Neural cell (in vitro differentiated cells): ENCODE results near the gene NEURL2. TPM values are rescaled to one million over a fixed set of nuclear protein-coding genes. Genes with fewer than 3 reads are reported as not detected.

ENCODE experiments used
- H2AFZ ChIP-seq: fragments of 200-600, 300-800 bp; sonication (generic), shearing (Covaris generic); 2 replicates; pipeline ENCODE4 v1.6.0; 2014; ENCODE audit warnings: low read depth, mild to moderate bottlenecking, antibody characterized with exemption, low read length, moderate library complexity
- H3F3A ChIP-seq: fragments of 200-600 bp; shearing (Covaris generic); 2 replicates; pipeline ENCODE4 v1.6.1; 2016; ENCODE audit warnings: mild to moderate bottlenecking, moderate library complexity, mixed read lengths, antibody characterized with exemption, low read length; ENCODE audit not compliant: insufficient read depth, poor library complexity, severe bottlenecking
- H3K27ac ChIP-seq: fragments of 200-600, 300-800 bp; sonication (generic), shearing (Covaris generic); 2 replicates; pipeline ENCODE4 v1.5.1; 2014; ENCODE audit warnings: mild to moderate bottlenecking, low read length, moderate library complexity
- H3K27me3 ChIP-seq: fragments of 300-800, 200-600 bp; sonication (generic), shearing (Covaris generic); 2 replicates; pipeline ENCODE4 v1.6.0; 2014; ENCODE audit warnings: mild to moderate bottlenecking, low read depth, low read length, moderate library complexity; ENCODE audit not compliant: insufficient read depth
- H3K36me3 ChIP-seq: fragments of 300-800, 200-600 bp; sonication (generic), shearing (Covaris generic); 2 replicates; pipeline ENCODE4 v1.5.1; 2014; ENCODE audit warnings: mild to moderate bottlenecking, antibody characterized with exemption, low read length, moderate library complexity; ENCODE audit not compliant: insufficient read depth
- H3K4me2 ChIP-seq: fragments of 300-800, 200-600 bp; sonication (generic), shearing (Covaris generic); 2 replicates; pipeline ENCODE4 v1.6.0; 2014; ENCODE audit warnings: mild to moderate bottlenecking, low read length
- H3K4me3 ChIP-seq: fragments of 300-800, 200-600 bp; sonication (generic), shearing (Covaris generic); 2 replicates; pipeline ENCODE4 v1.5.1; 2014; ENCODE audit warnings: mild to moderate bottlenecking, low read length, moderate library complexity
- H3K79me2 ChIP-seq: fragments of 200-600 bp; shearing (Covaris generic); replicated peaks from 2 replicates; pipeline ENCODE4 v1.6.0; 2014; ENCODE audit warnings: mild to moderate bottlenecking, low read length, moderate library complexity; ENCODE audit not compliant: insufficient read depth
- H3K9ac ChIP-seq: fragments of 300-800, 200-600 bp; sonication (generic), shearing (Covaris generic); 2 replicates; pipeline ENCODE4 v1.6.1; 2016; ENCODE audit warnings: mild to moderate bottlenecking, low read length, mixed read lengths
- H3K9me2 ChIP-seq: fragments of 200-600 bp; shearing (Covaris generic); 2 replicates; pipeline ENCODE4 v1.6.1; 2016; ENCODE audit warnings: mild to moderate bottlenecking, low read length, mixed read lengths; ENCODE audit not compliant: insufficient read depth
- H3K9me3 ChIP-seq: fragments of 200-600, 300-800 bp; sonication (generic), shearing (Covaris generic); 2 replicates; pipeline ENCODE4 v1.6.1; 2016; ENCODE audit warnings: mild to moderate bottlenecking, mixed run types, low read length, moderate library complexity, mixed read lengths
- H4K20me1 ChIP-seq: fragments of 200-600 bp; shearing (Covaris generic); 2 replicates; pipeline ENCODE4 v1.6.1; 2016; ENCODE audit warnings: mild to moderate bottlenecking, mixed run types; ENCODE audit not compliant: insufficient read depth
- CTCF ChIP-seq: fragments of 450-650 bp; IDR thresholded peaks from 2 replicates; pipeline ENCODE4 v1.5.1; 2014; ENCODE audit warnings: antibody characterized with exemption, mild to moderate bottlenecking, moderate library complexity; ENCODE audit not compliant: poor library complexity, severe bottlenecking
- EP300 ChIP-seq: fragments of 450-650 bp; conservative IDR thresholded peaks from 2 replicates; pipeline ENCODE4 v1.6.1; 2014; ENCODE audit warnings: antibody characterized with exemption, mild to moderate bottlenecking, moderate library complexity; ENCODE audit not compliant: poor library complexity, severe bottlenecking
- EZH2 ChIP-seq: fragments of 200-600, 300-800 bp; shearing (Covaris generic), sonication (generic); IDR thresholded peaks from 2 replicates; pipeline ENCODE4 v1.6.1; 2014; ENCODE audit warnings: antibody characterized with exemption, low read length, borderline replicate concordance, mild to moderate bottlenecking; ENCODE audit not compliant: insufficient read depth, poor library complexity, severe bottlenecking
- MXI1 ChIP-seq: fragments of 450-650 bp; conservative IDR thresholded peaks from 2 replicates; pipeline ENCODE4 v1.6.1; 2014; ENCODE audit warnings: antibody characterized with exemption, mild to moderate bottlenecking; ENCODE audit not compliant: poor library complexity, severe bottlenecking
- POLR2AphosphoS5 ChIP-seq: IDR thresholded peaks from 2 replicates; pipeline ENCODE4 v1.6.1; 2012
- RAD21 ChIP-seq: fragments of 450-650 bp; conservative IDR thresholded peaks from 2 replicates; pipeline ENCODE4 v1.6.1; 2014; ENCODE audit warnings: antibody characterized with exemption, mild to moderate bottlenecking, moderate library complexity
- REST ChIP-seq: IDR thresholded peaks from 2 replicates; pipeline ENCODE4 v1.6.1; 2012; ENCODE audit warnings: borderline replicate concordance
- SMC3 ChIP-seq: fragments of 450-650 bp; conservative IDR thresholded peaks from 2 replicates; pipeline ENCODE4 v1.6.1; 2014; ENCODE audit warnings: antibody characterized with exemption, mild to moderate bottlenecking, moderate library complexity; ENCODE audit not compliant: poor library complexity
- TAF1 ChIP-seq: IDR thresholded peaks from 2 replicates; pipeline ENCODE4 v1.6.1; 2012; ENCODE audit warnings: low read depth
- polyA minus RNA-seq: library from RNA; depleted of rRNA, polyadenylated mRNA; stranded (reverse); fragments of >200 nt; gene quantifications from 2 replicates; pipeline ENCODE4 v1.2.3, GENCODE V29; 2014
- polyA plus RNA-seq: library from polyadenylated mRNA; depleted of rRNA; stranded (reverse); fragments of >200 nt; gene quantifications from 2 replicates; pipeline ENCODE4 v1.2.3, GENCODE V29; 2014

Gene NEURL2
- polyA plus RNA-seq (5.0 and 6.3 TPM in 2 replicates), polyA minus RNA-seq (6.3 and 10.7 TPM in 2 replicates)

GRCh38 chr20:45890985-45891983 is at the start of gene NEURL2, which contains the start of gene CTSA:
TSS of gene NEURL2 (minus strand) at chr20:45891208. CDS start at chr20:45890991, 217 bp downstream.
TSS of gene CTSA (plus strand) at chr20:45891335. CDS start at chr20:45891569, 234 bp downstream.
- TF ChIP-seq EZH2 = no peak
- peak; percentile 58 for TF ChIP-seq SMC3
- TF ChIP-seq RAD21 = peak; percentile 48
- peak; percentile 59 for TF ChIP-seq TAF1
- peak; percentile 81 for TF ChIP-seq POLR2AphosphoS5
- TF ChIP-seq REST = peak; percentile 75
- TF ChIP-seq EP300 = peak; percentile 70
- TF ChIP-seq MXI1 = peak; percentile 88
- no peak for TF ChIP-seq CTCF
- H3K27ac ChIP-seq = peak within 1 kb of the TSS; percentile 67

GRCh38 chr20:45940469-45940868 is 49.5 kb upstream of the NEURL2 start:
- no peak overlapping the region for H3K9ac ChIP-seq
- no peaks in the 10 kb centered on the region for H3K36me3 ChIP-seq
- no peak overlapping the region for H3K4me3 ChIP-seq
- H3K27me3 ChIP-seq = no peaks in the 10 kb centered on the region
- peaks cover 13% of the 10 kb centered on the region for H3K79me2 ChIP-seq
- no peak overlapping the region for H2AFZ ChIP-seq
- H3K27ac ChIP-seq = no peak overlapping the region
- H4K20me1 ChIP-seq = no peaks in the 10 kb centered on the region
- H3F3A ChIP-seq = no peaks in the 10 kb centered on the region
- H3K4me2 ChIP-seq = no peak overlapping the region
- no peaks in the 10 kb centered on the region for H3K9me2 ChIP-seq
- H3K9me3 ChIP-seq = no peaks in the 10 kb centered on the region
- TF ChIP-seq MXI1 (no peak), POLR2AphosphoS5 (no peak), SMC3 (no peak), TAF1 (no peak)

More at GRCh38 chr20:45890985-45891983, at the start of gene NEURL2, which contains the start of gene CTSA:
- H3K27me3 ChIP-seq = no peaks in the 10 kb centered on the region
- peak within 1 kb of the TSS; percentile 98 for H3K4me3 ChIP-seq
- peak within 1 kb of the TSS; percentile 91 for H3K4me2 ChIP-seq
- H3F3A ChIP-seq = no peaks in the 10 kb centered on the region
- no peaks in the 10 kb centered on the region for H3K79me2 ChIP-seq
- peak within 1 kb of the TSS; percentile 83 for H2AFZ ChIP-seq
- no peaks in the 10 kb centered on the region for H3K36me3 ChIP-seq
- no peaks in the 10 kb centered on the region for H3K9me2 ChIP-seq
- H3K9ac ChIP-seq = peak within 1 kb of the TSS; percentile 88
- no peaks in the 10 kb centered on the region for H4K20me1 ChIP-seq
- no peaks in the 10 kb centered on the region for H3K9me3 ChIP-seq
